Panc1 (cell line): Measurements from ENCODE around the gene DYNC2LI1. TPM values are rescaled to one million over a fixed set of nuclear protein-coding genes. Genes with fewer than 3 reads are reported as not detected.

Source experiments
- ATAC-seq: fragments of 200-7000 bp; cut with Tn5 transposase; 2 replicates; pipeline ENCODE4 v1.9.1; 2020; ENCODE audit warnings: mild to moderate bottlenecking, moderate library complexity
- BruUV-seq: library from RNA; stranded (reverse); fragments of 400-500 nt; replicated peaks from 2 replicates; lab custom pipeline; 2021; lab: Mats Ljungman, UMichigan
- CTCF ChIA-PET: fragments of 300-600 bp; sonication (Branson Sonifier 250); formaldehyde crosslinking; loops from one replicate; lab custom pipeline; 2022; ENCODE audit warnings: antibody characterized with exemption; lab: Charles Lee
- POLR2A ChIA-PET: fragments of 300-600 bp; sonication (Branson Sonifier 250); formaldehyde crosslinking; loops from one replicate; lab custom pipeline; 2022; ENCODE audit warnings: antibody characterized with exemption; lab: Charles Lee
- DNase-seq: peaks from one replicate; pipeline ENCODE4 v3.0.0-alpha.2; 2010; ENCODE audit warnings: low read depth, low spot score
- H3K27ac ChIP-seq: 2 replicates; pipeline ENCODE4 v1.5.1; 2011; ENCODE audit warnings: mild to moderate bottlenecking, low read length, inconsistent platforms
- H3K27me3 ChIP-seq: fragments of 200-500 bp; sonication (Bioruptor generic); 2 replicates; pipeline ENCODE4 v1.6.0; 2014; ENCODE audit warnings: low read length, inconsistent platforms; ENCODE audit not compliant: control insufficient read depth, insufficient read depth
- H3K36me3 ChIP-seq: fragments of 200-500 bp; sonication (Bioruptor generic); 2 replicates; pipeline ENCODE4 v1.5.1; 2014; ENCODE audit warnings: inconsistent platforms, mild to moderate bottlenecking, low read length, moderate library complexity; ENCODE audit not compliant: control insufficient read depth, insufficient read depth
- H3K4me1 ChIP-seq: 2 replicates; pipeline ENCODE4 v1.5.1; 2011; ENCODE audit warnings: inconsistent platforms, mild to moderate bottlenecking, low read length, moderate library complexity; ENCODE audit not compliant: control insufficient read depth, insufficient read depth
- H3K4me3 ChIP-seq, 2 experiments: 2 replicates each; pipeline ENCODE4 v1.5.1; 2011 to 2012; ENCODE audit warnings: low read depth in 2 of 2, low read length in 2 of 2, mild to moderate bottlenecking in 2 of 2, inconsistent platforms in 1 of 2, moderate library complexity in 1 of 2
- H3K9me3 ChIP-seq: fragments of 200-500 bp; sonication (Bioruptor generic); 2 replicates; pipeline ENCODE4 v1.5.1; 2014; ENCODE audit warnings: low read depth, mild to moderate bottlenecking, inconsistent platforms, low read length, moderate library complexity; ENCODE audit not compliant: control insufficient read depth, insufficient read depth
- CTCF ChIP-seq: fragments of 450-650 bp; IDR thresholded peaks from 2 replicates; pipeline ENCODE4 v1.5.1; 2017; ENCODE audit warnings: mild to moderate bottlenecking
- POLR2AphosphoS5 ChIP-seq: IDR thresholded peaks from 2 replicates; pipeline ENCODE4 v1.6.1; 2012; ENCODE audit warnings: mild to moderate bottlenecking, low read depth, low read length, moderate library complexity
- REST ChIP-seq, 2 experiments: IDR thresholded peaks; 2 replicates each; pipeline ENCODE4 v1.6.1; 2011 to 2012; ENCODE audit warnings: low read depth in 2 of 2, control low read depth in 1 of 2, low read length in 1 of 2, mild to moderate bottlenecking in 1 of 2, moderate library complexity in 1 of 2; ENCODE audit not compliant: insufficient read depth in 1 of 2
- SIN3A ChIP-seq: IDR thresholded peaks from 2 replicates; pipeline ENCODE4 v1.6.1; 2012; ENCODE audit warnings: low read depth, mild to moderate bottlenecking, low read length, moderate library complexity, borderline replicate concordance; ENCODE audit not compliant: insufficient read depth
- TCF7L2 ChIP-seq: IDR thresholded peaks from 2 replicates; pipeline ENCODE4 v1.6.1; 2011; ENCODE audit warnings: mild to moderate bottlenecking, low read depth, low read length, inconsistent platforms
- in situ Hi-C: cut with HindIII; loops from 2 replicates; pipeline ENCODE4 v1.10.0; 2016; ENCODE audit warnings: low sequenced_read_pairs, low pct_unique_long_range_greater_than_20kb
- intact Hi-C: fragments of 100-400 bp; cut with micrococcal nuclease; formaldehyde crosslinking; loops from one replicate; pipeline ENCODE4 v1.10.0; 2022; ENCODE audit not compliant: unreplicated experiment
- total RNA-seq: library from RNA; stranded (reverse); gene quantifications from one replicate; pipeline ENCODE4 v1.2.1, GENCODE V29; 2021; ENCODE audit not compliant: unreplicated experiment

The DYNC2LI1 gene
- total RNA-seq, 1 experiment from 2014 or later: 8.5 TPM

GRCh38 chr2:43743706-43744105 is 30.1 kb upstream of the DYNC2LI1 start:
- ChIA-PET CTCF (interaction anchor here (0.5 kb wide), 1 partner anchor 10 kb away, joined by 3 read pairs; no protein-coding TSS in a partner anchor), POLR2A (no interaction called here)
- Histone ChIP-seq H3K27ac (no peak overlapping the region), H3K4me1 (peaks cover 11% of the 10 kb centered on the region; the same call in 1 of the 2 replicates), H3K36me3 (peaks cover 2% of the 10 kb centered on the region), H3K27me3 (no peaks in the 10 kb centered on the region), H3K9me3 (no peaks in the 10 kb centered on the region), H3K4me3 (no peak overlapping the region)
- intact Hi-C loops (no loop called here), in situ Hi-C loops (no loop called here)
- no peak for DNase-seq
- no peak for ATAC-seq
- TF ChIP-seq POLR2AphosphoS5 (no peak), CTCF (no peak), SIN3A (no peak), REST (IDR thresholded peaks at IDR 0.05; ENCODE audit: insufficient read depth in 1 of 2, low read depth in 2 of 2, low read length in 1 of 2) (no peak), TCF7L2 (no peak)
- no TSS peak for BruUV-seq

GRCh38 chr2:43745457-43745856 is 28.4 kb upstream of the DYNC2LI1 start:
- Histone ChIP-seq H3K9me3 (no peaks in the 10 kb centered on the region), H3K4me3 (no peak overlapping the region), H3K36me3 (peaks cover 2% of the 10 kb centered on the region), H3K27ac (no peak overlapping the region), H3K4me1 (peaks cover 11% of the 10 kb centered on the region; the same call in 1 of the 2 replicates), H3K27me3 (no peaks in the 10 kb centered on the region)
- TSS peak; percentile 36 for BruUV-seq
- POLR2A ChIA-PET: no interaction called here
- CTCF ChIA-PET: no interaction called here
- no peak for TF ChIP-seq CTCF
- no peak for TF ChIP-seq REST (IDR thresholded peaks at IDR 0.05; ENCODE audit: insufficient read depth in 1 of 2, low read depth in 2 of 2, low read length in 1 of 2)
- no peak for TF ChIP-seq TCF7L2
- TF ChIP-seq SIN3A: no peak
- no peak for TF ChIP-seq POLR2AphosphoS5
- DNase-seq: no peak
- in situ Hi-C loops: no loop called here
- intact Hi-C loops: no loop called here
- ATAC-seq: no peak
